ENCODE measurements around the gene RAB5A. TPM values are rescaled to one million over a fixed set of nuclear protein-coding genes. Genes with fewer than 3 reads are reported as not detected.

RAB5A gene
- total and polyA plus RNA-seq, 2 experiments from 2014 or later: 110 to 128 TPM

DNA sequence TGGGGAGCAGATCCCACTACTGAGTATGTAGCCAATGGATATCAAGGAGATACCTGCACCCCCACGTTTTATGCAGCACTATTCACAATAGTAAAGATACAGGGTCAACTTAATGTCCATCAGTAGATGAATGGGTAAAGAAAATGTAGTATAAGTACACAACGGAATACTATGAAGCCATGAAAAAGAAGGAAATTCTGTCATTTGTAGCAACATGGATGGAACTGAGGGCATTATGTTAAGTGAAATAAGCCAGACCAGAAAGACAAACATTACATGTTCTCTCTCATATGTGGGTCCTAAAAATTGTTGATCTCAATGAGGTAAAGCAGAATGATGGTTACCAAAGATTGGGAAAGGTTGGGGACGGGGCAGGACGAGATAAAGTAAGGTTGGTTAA lies 50.6 kb downstream of the RAB5A start:
- no peak overlapping the region for H3K4me2 ChIP-seq
- no peaks in the 10 kb centered on the region for H3K4me1 ChIP-seq (ENCODE audit: insufficient read depth)
- H3K36me3 ChIP-seq (ENCODE audit: insufficient read depth): no peaks in the 10 kb centered on the region
- no peaks in the 10 kb centered on the region for H4K20me1 ChIP-seq (replicated peaks; ENCODE audit: insufficient read depth)
- Mint-ChIP-seq H3K9me3 (no peaks in the 10 kb centered on the region), H3K4me3 (no peak overlapping the region), H3K36me3 (ENCODE audit: low read depth) (no peaks in the 10 kb centered on the region), H3K27me3 (ENCODE audit: insufficient read depth, low read depth, poor library complexity) (no peaks in the 10 kb centered on the region), H3K4me1 (no peaks in the 10 kb centered on the region), H3K27ac (no peak overlapping the region)
- H3K9me2 ChIP-seq (ENCODE audit: insufficient read depth): no peaks in the 10 kb centered on the region
- H3K27ac ChIP-seq (ENCODE audit: low read depth): no peak overlapping the region
- H3F3A ChIP-seq (replicated peaks; ENCODE audit: low read depth): no peaks in the 10 kb centered on the region
- H2AFZ ChIP-seq: no peak overlapping the region
- no peak overlapping the region for H3K4me3 ChIP-seq
- H3K27me3 ChIP-seq (ENCODE audit: insufficient read depth): no peaks in the 10 kb centered on the region
- ATAC-seq (no peak), DNase-seq (ENCODE audit: low spot score) (no peak)
- H3K79me2 ChIP-seq (replicated peaks; ENCODE audit: insufficient read depth): no peaks in the 10 kb centered on the region
- TF ChIP-seq JUNB (IDR thresholded peaks at IDR 0.05; ENCODE audit: unreplicated experiment) (no peak), ZNF114 (CRISPR knock-in tag; IDR thresholded peaks at IDR 0.05) (no peak), POLR2AphosphoS5 (IDR thresholded peaks at IDR 0.05; ENCODE audit: low read depth) (no peak), ETS1 (IDR thresholded peaks at IDR 0.05) (no peak), EZH2phosphoT487 (IDR thresholded peaks at IDR 0.05; ENCODE audit: unreplicated experiment) (no peak)

DNA sequence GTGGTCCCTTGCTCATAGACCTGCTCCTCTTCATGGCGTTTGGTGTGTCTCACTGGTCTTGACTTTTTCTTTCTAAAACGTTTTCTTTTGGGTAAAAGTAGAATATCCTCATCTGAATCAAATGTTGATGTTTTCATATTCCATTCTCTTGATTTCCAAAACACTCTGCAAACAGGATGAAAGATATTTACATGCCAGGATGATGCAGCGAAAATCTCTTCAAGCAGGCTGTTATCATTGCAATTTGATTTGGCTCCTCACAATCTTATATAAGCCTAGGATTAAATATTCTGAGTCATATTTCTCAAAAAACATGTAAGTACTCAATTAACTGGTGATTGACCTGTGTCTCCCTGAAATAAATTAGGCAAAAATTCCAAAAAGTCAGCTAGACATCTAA lies 55.0 kb downstream of the RAB5A start:
- H4K20me1 ChIP-seq (replicated peaks; ENCODE audit: insufficient read depth): no peaks in the 10 kb centered on the region
- no peak overlapping the region for H3K27ac Mint-ChIP-seq
- DNase-seq (ENCODE audit: low spot score): no peak
- H3K4me3 ChIP-seq: no peak overlapping the region
- no peak overlapping the region for H2AFZ ChIP-seq
- H3F3A ChIP-seq (replicated peaks; ENCODE audit: low read depth): no peaks in the 10 kb centered on the region
- H3K4me2 ChIP-seq: no peak overlapping the region
- no peaks in the 10 kb centered on the region for H3K79me2 ChIP-seq (replicated peaks; ENCODE audit: insufficient read depth)
- ATAC-seq: no peak
- no peaks in the 10 kb centered on the region for H3K9me2 ChIP-seq (ENCODE audit: insufficient read depth)
- no peaks in the 10 kb centered on the region for H3K27me3 Mint-ChIP-seq (ENCODE audit: insufficient read depth, low read depth, poor library complexity)
- no peaks in the 10 kb centered on the region for H3K9me3 Mint-ChIP-seq
- no peak overlapping the region for H3K4me3 Mint-ChIP-seq
- H3K27me3 ChIP-seq (ENCODE audit: insufficient read depth): no peaks in the 10 kb centered on the region
- no peaks in the 10 kb centered on the region for H3K36me3 ChIP-seq (ENCODE audit: insufficient read depth)
- peak overlapping the region; percentile 43; the same call in 1 of the 2 replicates for H3K27ac ChIP-seq (ENCODE audit: low read depth)
- no peaks in the 10 kb centered on the region for H3K4me1 Mint-ChIP-seq
- H3K4me1 ChIP-seq (ENCODE audit: insufficient read depth): no peaks in the 10 kb centered on the region
- H3K36me3 Mint-ChIP-seq (ENCODE audit: low read depth): no peaks in the 10 kb centered on the region
- no peak for TF ChIP-seq JUNB (IDR thresholded peaks at IDR 0.05; ENCODE audit: unreplicated experiment)
- TF ChIP-seq NANOG (IDR thresholded peaks at IDR 0.05; ENCODE audit: borderline replicate concordance): no peak
- no peak for TF ChIP-seq ZNF331 (CRISPR knock-in tag; IDR thresholded peaks at IDR 0.05; ENCODE audit: low read depth)
- no peak for TF ChIP-seq CREB1 (CRISPR knock-in tag; IDR thresholded peaks at IDR 0.05; ENCODE audit: low read depth)
- TF ChIP-seq REST (IDR thresholded peaks at IDR 0.05; ENCODE audit: unreplicated experiment): no peak
- TF ChIP-seq POLR2AphosphoS5 (IDR thresholded peaks at IDR 0.05; ENCODE audit: low read depth): no peak
- TF ChIP-seq STAT1 (IDR thresholded peaks at IDR 0.05; ENCODE audit: unreplicated experiment): no peak
- no peak for TF ChIP-seq EZH2 (IDR thresholded peaks at IDR 0.05; ENCODE audit: low read depth, unreplicated experiment)
- no peak for TF ChIP-seq EZH2phosphoT487 (IDR thresholded peaks at IDR 0.05; ENCODE audit: unreplicated experiment)
- TF ChIP-seq ZNF114 (CRISPR knock-in tag; IDR thresholded peaks at IDR 0.05): no peak
- TF ChIP-seq ETS1 (IDR thresholded peaks at IDR 0.05): no peak

All from GM23338 (cell line).